Esophagus mucosa (tissue), 1 donor: Measurements from ENCODE around the gene MSANTD7. TPM values are rescaled to one million over a fixed set of nuclear protein-coding genes. Genes with fewer than 3 reads are reported as not detected.

Source experiments
- ATAC-seq: fragments of 200-7000 bp; cut with Tn5 transposase; one replicate; pipeline ENCODE4 v1.9.1; 2020
- total RNA-seq: library from RNA; stranded (reverse); gene quantifications from one replicate; pipeline ENCODE4 v1.2.4, GENCODE V29; 2023
- donor health status: DM: yes; HTN: yes; CAD: no.

The MSANTD7 gene
- total RNA-seq, 1 donor from 2014 or later, result 7.7 TPM

GRCh38 chr10:14884082-14884481 is 46.0 kb downstream of the MSANTD7 start:
- ATAC-seq, result no peak

Other genes with a start within 250 kb of the MSANTD7 start
- 19.0 TPM for gene FAM107B, start 63.4 kb upstream of the MSANTD7 start, total RNA-seq
- gene CDNF, start 269 bp upstream of the MSANTD7 start, total RNA-seq, result 1.2 TPM
- 10.7 TPM for gene HSPA14, start within 50 bp of the MSANTD7 start, total RNA-seq
- 8.8 TPM for gene SUV39H2, start 40.6 kb downstream of the MSANTD7 start, total RNA-seq
- 17.5 TPM for gene DCLRE1C, start 115.8 kb downstream of the MSANTD7 start, total RNA-seq
- not detected for gene MEIG1, start 121.1 kb downstream of the MSANTD7 start, total RNA-seq
- gene OLAH, start 205.6 kb downstream of the MSANTD7 start, total RNA-seq, result 11.7 TPM